ENCODE measurements around the gene PAQR6. TPM values are rescaled to one million over a fixed set of nuclear protein-coding genes. Genes with fewer than 3 reads are reported as not detected.

PAQR6 gene
- total RNA-seq, 1 experiment from 2014 or later = 0.12 TPM

DNA sequence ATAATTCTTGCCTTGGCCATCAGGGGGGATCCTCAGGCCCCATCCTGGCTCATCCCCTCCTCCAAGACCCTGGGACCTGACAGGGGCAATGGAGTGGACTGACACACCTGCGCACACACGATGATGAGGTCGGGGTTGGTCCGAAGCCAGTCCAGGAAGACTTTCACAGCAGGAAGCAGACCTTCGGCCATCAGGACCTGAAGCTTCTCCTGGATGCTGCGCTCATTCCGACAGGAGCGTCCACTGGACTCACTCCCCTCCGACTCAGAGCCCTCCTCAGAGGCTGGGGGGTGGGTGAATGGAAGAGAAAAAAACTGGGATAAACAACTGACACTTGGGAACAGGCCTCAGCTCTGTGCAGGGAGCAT is 15.4 kb upstream of the PAQR6 start:
- no peak for DNase-seq (ENCODE audit: low read depth)

DNA sequence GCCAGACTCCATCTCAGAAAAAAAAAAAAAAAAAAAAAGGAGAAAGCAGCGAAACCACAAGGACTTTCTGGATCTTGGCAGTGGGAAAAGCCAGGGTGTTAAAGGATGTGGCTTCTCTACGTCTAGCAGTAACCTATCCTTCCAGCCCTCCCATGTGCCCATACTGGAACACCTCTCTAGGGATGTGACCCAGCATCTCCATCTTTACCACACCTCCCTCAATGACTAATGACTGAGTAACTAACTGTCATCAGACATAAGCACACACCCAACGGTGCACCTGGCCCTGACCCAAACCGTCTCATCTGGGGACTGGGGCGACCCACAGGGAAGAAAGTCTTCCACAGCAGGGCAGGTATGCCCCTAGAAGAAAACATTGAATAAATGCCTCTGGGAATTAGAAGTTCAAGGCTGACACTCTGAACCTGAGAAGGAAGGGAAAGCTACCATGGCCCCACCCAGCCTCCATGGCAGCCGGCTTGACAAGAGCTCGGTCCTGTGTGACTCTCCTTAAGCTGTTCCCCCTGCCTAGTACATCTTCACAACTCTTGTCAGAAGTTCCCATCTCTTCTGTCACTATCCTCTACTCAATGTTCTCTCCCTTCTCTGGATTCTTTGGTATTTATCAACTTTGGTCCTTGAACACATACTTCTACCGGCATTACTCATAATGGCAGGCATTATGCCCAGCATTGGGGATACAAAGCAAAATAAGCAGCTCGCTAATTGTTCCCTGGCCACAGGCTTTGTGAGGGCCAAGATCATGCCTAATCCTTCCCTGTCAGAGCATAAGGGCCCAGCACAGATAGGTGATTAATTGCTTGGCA is 14.8 kb upstream of the PAQR6 start:
- peak; percentile 90 for DNase-seq (ENCODE audit: low read depth)

DNA sequence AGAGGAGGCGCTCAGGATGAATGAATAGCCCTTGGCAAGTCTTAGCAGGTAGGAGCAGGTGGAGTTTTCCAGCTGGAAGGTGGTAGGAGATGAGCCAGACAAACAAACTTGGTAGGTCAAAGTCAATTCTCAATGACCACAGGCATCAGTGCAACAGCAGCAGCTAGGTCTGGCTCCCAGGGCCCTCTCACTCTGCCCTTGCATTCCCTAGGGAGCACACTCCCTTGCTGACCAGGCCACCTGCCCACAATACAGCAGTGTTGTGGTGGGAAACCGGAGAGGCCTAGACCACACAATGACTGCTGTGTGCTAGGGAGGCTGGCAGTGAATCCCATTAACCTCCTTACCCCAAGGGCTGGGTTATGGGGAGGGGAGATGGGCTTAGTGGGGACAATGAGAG is 13.0 kb upstream of the PAQR6 start:
- DNase-seq (ENCODE audit: low read depth) = no peak

DNA sequence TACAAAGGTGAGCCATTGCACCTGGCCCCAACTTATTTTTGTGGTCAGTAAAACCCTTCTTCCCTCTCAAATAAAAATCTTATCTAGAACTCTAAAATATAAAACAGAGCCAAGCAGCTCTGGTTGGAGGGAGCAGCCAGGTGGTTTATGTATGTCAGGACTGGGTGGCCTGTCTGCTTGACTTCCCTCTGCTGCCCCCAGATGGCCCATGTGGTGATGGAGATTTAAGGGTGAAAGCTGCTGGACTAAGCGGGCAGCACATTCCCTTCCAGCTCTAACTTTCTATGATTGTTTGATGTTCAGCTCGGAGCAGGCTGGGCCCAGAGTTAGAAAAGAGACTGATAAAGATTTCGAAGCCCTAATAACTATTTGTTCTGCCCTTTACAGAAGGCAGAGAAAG is 11.9 kb upstream of the PAQR6 start:
- no peak for DNase-seq (ENCODE audit: low read depth)

DNA sequence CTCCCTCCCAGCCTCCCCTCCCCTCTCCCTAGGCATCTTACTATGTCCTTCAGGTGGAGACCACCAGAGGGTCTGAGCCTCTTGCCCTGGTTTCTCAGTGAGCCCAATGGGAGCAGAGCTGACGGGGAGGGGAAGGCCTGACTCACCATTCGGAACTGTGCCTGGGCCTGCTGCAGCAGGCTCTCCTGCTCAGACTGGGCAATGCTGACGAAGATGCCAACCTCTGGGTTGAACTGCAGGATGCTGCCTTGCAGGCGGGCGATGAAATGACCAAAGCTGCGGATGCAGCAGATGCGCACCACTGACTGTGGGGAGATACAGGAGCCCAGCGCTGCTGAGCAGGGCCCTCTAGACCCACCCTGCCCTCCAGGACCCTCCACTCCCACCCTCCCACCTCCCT is 11.0 kb upstream of the PAQR6 start:
- no peak for DNase-seq (ENCODE audit: low read depth)

DNA sequence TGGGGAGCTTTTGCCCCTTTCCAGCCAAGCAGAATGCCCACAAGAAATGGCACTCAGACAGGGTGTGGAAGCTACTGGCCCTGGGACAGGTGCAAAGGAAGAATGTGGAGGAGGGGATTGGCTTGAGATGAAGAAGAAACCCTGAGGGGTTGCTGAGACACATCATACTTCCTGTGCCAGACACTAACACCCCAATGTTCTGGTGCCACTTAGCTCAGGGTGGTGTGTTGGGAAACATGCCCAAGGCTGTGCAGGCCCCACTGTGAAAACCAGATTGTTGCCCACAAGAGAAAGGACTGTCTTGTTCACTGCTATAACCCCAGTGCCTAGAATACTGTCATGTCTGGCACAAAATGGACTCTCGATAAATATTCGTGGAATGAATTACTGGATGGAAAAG is 9.9 kb upstream of the PAQR6 start:
- DNase-seq (ENCODE audit: low read depth) = no peak

DNA sequence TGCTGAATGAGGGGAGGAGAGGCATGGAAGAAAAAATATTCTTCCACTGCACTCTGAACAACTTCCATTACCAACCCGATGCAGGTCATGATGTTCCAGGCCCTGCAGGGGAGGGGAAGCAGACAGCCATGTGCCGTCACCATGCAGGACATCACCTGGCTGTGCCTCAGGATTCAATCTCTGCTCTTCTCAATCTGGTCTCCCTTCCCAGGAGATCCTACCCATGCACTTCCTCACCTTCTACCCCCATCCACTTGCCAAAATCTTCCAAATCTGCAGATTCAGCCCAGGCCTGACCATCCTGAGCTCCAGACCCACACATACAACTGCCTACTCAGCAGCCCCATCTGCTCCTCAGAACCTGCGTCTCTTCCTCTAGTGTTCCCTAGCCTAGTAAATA is 5.8 kb upstream of the PAQR6 start:
- DNase-seq (ENCODE audit: low read depth) = no peak

DNA sequence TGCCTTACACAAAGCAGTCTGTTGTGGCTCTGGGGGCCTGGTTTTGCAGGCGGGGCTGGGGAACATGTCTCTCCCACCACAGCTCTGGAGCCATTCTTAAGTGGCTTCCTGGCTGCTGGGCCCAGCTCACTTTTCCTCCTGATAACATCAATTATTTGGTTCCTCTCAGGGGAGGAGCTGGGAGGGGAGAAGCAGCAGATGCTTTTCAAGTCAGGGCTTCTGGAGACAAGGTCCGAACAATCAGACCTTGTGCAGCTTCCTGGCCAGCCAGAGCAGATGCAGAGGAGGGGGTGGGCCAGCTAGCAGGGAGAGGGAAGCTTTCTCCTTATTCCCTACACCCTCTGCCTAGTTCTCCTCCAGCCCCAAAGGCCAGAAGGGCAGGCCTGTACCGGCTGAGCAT is 3.7 kb upstream of the PAQR6 start:
- no peak for DNase-seq (ENCODE audit: low read depth)

DNA sequence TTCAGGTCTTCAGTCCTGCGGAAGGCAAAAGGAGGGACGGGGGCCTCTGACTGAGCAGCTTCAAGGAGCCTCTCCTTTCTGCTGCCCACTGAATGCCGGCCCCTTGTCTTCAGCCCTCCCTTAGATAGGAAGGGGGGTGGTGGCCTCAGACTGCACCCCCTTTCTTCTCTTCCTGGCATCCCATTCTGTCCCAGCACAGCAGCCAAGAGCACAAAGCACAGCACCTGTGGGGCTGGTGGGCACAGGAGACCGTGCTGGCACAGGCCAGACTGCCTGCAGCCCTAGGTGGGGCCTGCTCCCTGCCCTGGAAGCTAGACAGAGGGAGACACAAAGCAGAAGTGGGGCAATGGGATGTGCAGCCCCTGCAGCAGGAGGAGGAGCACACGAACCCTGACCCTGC is 1.7 kb upstream of the PAQR6 start:
- no peak for DNase-seq (ENCODE audit: low read depth)

DNA sequence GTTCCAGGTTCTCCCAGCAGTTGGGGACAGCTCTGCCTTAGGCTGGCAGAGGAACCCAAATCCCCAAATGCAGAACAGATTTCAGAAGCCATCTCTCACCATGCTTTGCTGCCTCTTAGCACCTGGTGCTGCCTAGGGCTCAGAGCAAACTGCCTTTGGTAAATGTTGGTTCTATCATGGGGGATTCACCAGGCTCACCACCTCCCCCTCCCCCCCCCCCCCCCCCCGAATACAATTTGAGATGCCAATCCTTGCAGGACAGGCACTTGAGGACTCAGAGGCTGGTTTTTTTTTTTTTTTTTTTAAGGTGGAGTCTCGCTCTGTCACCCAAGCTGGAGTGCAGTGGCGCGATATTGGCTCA is 447 bp upstream of the PAQR6 start:
- DNase-seq (ENCODE audit: low read depth) = no peak

DNA sequence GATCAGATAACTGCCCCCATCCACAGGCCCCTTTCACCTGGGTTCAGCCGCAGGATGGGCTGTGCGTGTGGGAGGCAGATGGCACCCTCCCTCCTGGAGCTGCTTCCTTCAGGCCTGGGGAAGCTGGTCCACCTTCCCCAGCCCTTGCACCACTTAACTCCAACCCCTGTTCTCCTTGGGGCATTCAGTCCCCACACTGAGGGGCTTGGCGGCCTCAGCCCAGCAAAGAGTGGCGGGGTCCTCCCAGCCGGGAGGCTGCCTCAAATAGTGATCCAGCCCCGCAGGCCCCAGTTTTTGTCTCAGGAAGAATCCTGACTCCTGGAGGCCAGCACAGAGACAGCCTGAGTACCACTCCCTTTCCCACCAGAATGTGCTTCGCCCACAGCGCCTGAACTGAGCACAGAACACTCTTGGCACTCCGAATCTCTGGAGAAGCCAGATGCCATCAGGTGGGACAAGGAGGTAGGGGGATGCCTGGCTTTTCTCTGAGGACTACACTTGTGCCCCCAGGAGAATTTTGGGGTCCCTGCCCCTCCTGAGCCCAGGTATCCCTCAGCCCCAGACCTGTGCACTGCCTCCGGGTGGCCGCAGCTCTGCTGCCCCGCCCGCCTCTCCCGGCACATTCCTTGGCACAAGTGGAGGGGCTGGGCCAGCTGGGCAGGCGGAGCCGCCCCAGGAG is 936 bp downstream of the PAQR6 start:
- no peak for DNase-seq (ENCODE audit: low read depth)

DNA sequence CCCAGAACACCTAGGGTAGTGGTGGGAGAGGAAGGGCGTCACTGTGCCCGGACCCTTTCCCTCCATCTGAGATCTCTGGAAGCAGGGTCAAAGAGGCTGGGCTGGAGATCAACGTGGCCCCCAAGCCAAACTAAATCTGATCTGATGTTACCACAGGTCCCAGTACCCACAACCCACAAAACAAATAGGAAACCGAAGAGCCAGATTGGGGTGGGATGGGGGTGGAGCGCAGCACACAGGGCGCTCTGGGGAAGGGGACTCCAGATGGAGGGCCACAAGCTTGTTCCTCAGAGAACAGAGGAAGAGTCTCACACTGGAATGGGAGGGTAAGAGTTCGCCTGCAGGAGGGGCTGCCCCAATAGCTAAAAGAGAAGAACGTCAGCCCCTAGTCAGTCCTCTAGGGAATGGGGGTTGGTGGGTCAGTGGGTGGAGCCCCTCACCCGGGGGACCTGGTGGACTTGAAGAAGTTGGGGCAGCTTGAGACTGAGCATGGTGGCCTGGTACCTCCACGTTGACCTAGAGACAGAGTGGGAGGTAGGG is 1.5 kb downstream of the PAQR6 start:
- DNase-seq (ENCODE audit: low read depth) = no peak

DNA sequence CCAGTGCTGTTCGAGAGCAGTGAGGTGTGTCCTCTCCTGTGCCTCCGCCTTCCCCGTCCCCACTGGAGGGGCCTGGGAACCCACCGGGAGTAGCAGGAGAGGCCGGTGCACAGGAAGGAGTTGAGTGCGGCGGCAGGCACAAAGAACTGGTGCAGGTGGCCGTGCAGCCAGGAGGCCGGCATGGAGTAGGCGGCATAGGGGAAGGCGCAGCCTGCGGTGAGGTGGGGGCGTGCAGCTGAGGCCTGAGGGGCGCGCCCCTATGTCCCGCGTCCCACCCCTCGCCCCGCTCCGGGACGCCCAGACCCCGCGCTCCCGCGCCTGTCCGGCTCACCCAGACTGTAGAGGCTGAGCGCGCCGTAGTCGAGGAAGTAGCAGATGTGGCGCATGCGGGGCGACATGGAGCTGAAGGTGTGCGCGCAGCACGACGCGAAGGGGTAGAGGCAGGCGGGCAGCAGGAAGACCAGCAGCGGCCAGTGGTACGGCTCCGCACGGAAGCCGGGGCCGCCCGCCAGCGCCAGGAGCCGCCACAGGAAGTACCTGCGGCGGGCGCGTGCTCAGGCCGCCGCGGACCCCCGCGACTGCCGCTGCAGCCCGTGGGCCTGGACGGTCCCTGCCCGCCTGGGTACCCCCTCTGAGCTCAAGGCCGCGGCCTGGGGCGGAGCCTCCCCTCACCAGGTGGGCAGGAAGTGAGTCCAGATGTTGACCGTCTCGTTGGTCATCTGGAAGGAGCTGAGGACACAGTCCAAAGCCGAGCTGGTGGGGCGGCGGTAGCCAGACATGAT is 2.2 kb downstream of the PAQR6 start:
- peak; percentile 37 for DNase-seq (ENCODE audit: low read depth)

DNA sequence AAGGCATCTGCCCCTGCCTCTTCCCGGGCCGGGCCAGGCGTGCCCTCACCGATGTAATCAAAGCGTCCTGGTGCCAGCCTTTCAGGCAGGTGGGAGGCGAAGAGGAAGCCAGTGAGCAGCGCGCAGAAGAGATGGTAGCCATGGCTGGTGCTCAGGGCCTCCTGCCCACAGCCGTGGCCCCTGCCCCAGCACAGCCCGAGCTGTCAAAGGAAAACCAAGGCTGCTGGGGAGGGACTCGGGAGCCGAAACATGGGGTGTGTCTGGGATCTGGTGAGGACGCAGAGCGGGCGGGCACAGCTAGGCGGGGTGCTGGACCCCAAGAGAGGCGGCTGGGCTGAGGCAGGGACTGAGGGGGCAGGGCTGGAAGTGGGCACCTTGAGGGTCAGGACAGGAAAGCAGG is 3.1 kb downstream of the PAQR6 start:
- no peak for DNase-seq (ENCODE audit: low read depth)

DNA sequence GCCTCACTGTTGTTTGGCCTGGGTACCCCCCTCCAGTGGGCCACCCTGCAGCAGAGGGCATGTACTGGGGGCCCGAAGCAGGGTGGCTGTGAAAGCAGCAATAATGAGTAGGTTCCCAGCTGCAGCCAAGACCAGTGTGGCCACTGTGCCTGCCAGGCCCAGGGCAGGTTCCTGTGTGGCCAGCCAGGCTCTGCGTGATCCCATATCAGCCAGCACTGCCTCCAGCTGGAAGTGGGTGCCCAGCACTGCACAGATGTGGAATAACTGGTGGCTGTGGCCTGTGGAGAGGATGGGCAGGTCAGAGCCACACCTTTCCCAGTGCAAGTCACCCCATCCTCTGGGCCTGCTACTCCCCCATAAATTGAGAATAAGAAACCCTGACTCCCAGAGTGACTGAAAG is 3.7 kb downstream of the PAQR6 start:
- DNase-seq (ENCODE audit: low read depth) = no peak

DNA sequence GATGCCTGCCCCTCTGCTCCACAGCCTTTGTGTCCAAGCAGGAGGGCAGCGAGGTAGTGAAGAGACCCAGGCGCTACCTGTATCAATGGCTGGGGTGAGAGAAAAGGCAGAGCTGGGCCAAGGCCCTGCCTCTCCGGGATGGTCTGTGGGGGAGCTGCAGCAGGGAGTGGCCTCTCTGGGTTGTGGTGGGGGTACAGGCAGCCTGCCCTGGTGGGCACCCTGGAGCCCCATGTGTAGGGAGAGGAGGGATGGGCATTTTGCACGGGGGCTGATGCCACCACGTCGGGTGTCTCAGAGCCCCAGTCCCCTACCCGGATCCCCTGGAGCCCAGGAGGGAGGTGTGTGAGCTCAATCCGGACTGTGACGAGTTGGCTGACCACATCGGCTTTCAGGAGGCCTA is 5.1 kb downstream of the PAQR6 start:
- no peak for DNase-seq (ENCODE audit: low read depth)

DNA sequence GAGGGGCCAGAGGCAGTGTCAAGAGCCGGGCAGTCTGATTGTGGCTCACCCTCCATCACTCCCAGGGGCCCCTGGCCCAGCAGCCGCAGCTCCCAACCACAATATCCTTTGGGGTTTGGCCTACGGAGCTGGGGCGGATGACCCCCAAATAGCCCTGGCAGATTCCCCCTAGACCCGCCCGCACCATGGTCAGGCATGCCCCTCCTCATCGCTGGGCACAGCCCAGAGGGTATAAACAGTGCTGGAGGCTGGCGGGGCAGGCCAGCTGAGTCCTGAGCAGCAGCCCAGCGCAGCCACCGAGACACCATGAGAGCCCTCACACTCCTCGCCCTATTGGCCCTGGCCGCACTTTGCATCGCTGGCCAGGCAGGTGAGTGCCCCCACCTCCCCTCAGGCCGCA is 5.9 kb downstream of the PAQR6 start, which contains the start of gene BGLAP:
Gene BGLAP (plus strand): TSS at position 259 of the 400 bp plus-strand sequence. CDS start 48 bp downstream, at position 307.
- DNase-seq (ENCODE audit: low read depth) = peak; percentile 83

DNA sequence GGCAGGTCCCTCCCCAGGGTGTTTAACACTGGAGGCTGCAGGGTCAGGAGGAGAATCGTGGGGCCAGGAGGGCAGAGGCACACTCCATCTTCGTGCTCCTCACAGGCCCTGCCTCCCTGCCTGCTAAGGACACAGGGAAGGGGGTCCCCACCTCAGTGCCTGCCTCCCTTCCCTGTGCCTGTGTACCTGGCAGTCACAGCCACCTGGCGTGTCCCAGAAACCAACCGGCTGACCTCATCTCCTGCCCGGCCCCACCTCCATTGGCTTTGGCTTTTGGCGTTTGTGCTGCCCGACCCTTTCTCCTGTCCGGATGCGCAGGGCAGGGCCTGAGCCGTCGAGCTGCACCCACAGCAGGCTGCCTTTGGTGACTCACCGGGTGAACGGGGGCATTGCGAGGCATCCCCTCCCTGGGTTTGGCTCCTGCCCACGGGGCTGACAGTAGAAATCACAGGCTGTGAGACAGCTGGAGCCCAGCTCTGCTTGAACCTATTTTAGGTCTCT is 6.5 kb downstream of the PAQR6 start:
- DNase-seq (ENCODE audit: low read depth) = peak; percentile 90

DNA sequence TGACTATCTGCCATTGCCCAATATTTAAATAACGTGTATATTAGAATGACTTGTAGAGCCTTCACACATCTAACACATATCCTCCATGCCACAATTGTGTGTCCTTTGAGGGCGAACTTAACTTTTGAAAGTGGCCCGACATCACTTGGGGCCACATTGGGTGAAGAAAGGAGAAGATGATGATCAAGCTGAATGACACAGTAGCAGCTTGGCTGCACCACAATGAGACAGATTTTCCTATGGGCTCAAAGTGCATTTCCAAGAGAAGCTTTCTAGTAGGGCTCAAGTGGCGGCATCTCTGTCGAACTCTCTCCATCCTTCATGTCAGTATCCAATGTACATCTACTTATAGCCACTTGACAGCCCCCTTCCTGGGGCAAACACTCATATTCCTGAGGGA is 9.6 kb downstream of the PAQR6 start:
- DNase-seq (ENCODE audit: low read depth) = no peak

DNA sequence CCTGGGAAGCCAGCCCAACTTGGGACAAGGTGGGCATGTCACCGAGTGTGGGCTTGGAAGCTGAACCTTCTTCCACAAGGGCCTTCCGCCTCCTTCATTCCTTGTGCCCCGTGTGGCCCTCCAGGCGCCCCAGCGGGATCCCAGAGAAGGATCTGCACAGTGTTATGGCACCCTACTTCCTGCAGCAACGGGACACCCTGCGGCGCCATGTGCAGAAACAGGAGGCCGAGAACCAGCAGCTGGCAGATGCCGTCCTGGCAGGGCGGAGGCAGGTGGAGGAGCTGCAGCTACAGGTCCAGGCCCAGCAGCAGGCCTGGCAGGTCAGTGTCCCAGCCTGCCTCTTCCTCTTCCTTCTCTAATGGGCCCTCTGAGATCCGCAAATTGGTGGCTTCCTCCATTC is 11.7 kb downstream of the PAQR6 start:
- DNase-seq (ENCODE audit: low read depth) = no peak

DNA sequence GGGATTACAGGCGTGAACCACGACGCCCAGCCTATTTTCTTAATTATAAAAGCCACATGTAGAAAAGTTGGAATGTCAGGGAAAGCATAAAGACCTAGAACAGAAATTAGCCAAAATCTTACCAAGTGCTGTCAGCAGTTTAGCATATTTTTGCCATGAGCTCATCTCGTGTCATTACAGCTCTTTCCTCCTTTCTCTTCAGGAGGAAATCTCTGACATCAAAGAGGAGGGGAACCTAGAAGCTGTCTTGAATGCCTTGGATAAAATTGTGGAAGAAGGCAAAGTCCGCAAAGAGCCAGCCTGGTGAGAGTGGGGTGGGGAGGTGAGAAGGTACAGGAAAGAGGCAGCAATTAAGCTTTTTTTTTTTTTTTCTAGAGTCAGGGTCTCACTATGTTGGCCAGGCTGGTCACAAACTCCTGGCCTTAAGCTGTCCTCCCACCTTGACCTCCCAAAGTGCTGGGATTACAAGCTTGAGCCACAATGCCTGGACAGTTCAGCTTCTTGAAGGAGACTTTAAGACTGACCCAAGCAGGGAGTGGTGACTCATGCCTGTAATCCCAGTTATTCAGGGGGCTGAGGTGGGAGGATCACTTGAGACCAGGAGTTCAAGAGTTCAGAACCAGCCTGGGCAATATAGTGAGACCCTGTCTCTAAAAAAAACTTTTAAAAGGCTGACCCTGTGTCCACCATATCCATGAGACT is 14.3 kb downstream of the PAQR6 start:
- peak; percentile 73 for DNase-seq (ENCODE audit: low read depth)

All from RPMI7951 (cell line).